ENCODE results near the gene NR6A1. TPM values are rescaled to one million over a fixed set of nuclear protein-coding genes. Genes with fewer than 3 reads are reported as not detected.

The NR6A1 gene
- total RNA-seq, 1 donor from 2014 or later, result 4.0 TPM

- no peak for DNase-seq
- intact Hi-C loops (cut with DNase I), result no loop called here
Measured at GRCh38 chr9:124730772-124731171, 40.3 kb downstream of the NR6A1 start.

GRCh38 chr9:124726886-124727285 is 44.2 kb downstream of the NR6A1 start:
- intact Hi-C loops (cut with DNase I), result no loop called here
- Histone ChIP-seq H3K9me3 (no peaks in the 10 kb centered on the region), H3K4me3 (no peak overlapping the region), H3K27me3 (no peaks in the 10 kb centered on the region), H3K36me3 (no peaks in the 10 kb centered on the region), H3K27ac (no peak overlapping the region), H3K4me1 (peaks cover 8% of the 10 kb centered on the region)
- DNase-seq (no peak), ATAC-seq (no peak)
- TF ChIP-seq, protein P1, sequence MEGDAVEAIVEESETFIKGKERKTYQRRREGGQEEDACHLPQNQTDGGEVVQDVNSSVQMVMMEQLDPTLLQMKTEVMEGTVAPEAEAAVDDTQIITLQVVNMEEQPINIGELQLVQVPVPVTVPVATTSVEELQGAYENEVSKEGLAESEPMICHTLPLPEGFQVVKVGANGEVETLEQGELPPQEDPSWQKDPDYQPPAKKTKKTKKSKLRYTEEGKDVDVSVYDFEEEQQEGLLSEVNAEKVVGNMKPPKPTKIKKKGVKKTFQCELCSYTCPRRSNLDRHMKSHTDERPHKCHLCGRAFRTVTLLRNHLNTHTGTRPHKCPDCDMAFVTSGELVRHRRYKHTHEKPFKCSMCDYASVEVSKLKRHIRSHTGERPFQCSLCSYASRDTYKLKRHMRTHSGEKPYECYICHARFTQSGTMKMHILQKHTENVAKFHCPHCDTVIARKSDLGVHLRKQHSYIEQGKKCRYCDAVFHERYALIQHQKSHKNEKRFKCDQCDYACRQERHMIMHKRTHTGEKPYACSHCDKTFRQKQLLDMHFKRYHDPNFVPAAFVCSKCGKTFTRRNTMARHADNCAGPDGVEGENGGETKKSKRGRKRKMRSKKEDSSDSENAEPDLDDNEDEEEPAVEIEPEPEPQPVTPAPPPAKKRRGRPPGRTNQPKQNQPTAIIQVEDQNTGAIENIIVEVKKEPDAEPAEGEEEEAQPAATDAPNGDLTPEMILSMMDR (IDR thresholded peaks at IDR 0.05), result no peak

More at GRCh38 chr9:124730772-124731171, 40.3 kb downstream of the NR6A1 start:
- Histone ChIP-seq H3K4me1 (no peaks in the 10 kb centered on the region), H3K27me3 (no peaks in the 10 kb centered on the region), H3K4me3 (no peak overlapping the region), H3K9me3 (no peaks in the 10 kb centered on the region), H3K27ac (no peak overlapping the region), H3K36me3 (no peaks in the 10 kb centered on the region)
- no peak for ATAC-seq
- TF ChIP-seq, protein P1 (IDR thresholded peaks at IDR 0.05), result no peak

GRCh38 chr9:124725068-124725452 is 46.1 kb downstream of the NR6A1 start:
- Histone ChIP-seq H3K27ac (no peak overlapping the region), H3K9me3 (no peaks in the 10 kb centered on the region), H3K4me1 (peaks cover 8% of the 10 kb centered on the region), H3K4me3 (no peak overlapping the region), H3K36me3 (no peaks in the 10 kb centered on the region), H3K27me3 (no peaks in the 10 kb centered on the region)
- DNase-seq (no peak), ATAC-seq (no peak)
- intact Hi-C loops (cut with DNase I), result no loop called here
- TF ChIP-seq, protein P1 (IDR thresholded peaks at IDR 0.05), result no peak

DNA sequence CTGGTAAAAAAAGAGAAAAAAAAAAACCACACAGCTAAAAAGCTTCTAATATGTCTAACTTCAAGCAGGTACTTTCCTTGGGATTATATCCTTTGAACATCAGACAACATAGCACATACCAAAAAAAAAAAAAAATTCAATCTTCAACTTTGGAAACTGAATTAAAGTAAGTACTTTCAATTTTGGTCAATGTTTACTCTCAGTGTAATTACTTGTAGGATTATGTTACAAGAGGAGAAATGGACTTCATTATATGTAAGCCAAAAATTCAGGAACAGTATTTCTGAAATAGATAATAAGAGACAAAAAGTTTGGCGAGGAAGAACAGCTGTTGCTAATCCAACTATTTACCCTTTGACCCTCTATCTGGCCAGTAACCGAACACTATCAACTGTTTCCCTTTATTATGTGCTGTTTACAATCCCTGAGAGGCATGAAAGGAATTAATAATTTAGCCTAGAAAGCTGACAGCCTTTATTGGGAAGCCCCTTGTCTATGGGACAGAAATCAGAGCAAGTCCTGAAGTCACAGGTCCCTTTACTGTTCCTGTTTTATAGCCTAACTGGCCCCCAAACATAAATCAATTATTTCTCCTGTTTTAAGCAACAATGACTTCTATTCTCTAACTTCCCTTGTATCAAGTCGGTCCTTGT is 46.6 kb downstream of the NR6A1 start:
- H3K27ac ChIP-seq, result no peak overlapping the region
- no peaks in the 10 kb centered on the region for H3K36me3 ChIP-seq
- DNase-seq, result no peak
- H3K27me3 ChIP-seq, result no peaks in the 10 kb centered on the region
- H3K4me3 ChIP-seq, result no peak overlapping the region
- ATAC-seq, result no peak
- peaks cover 8% of the 10 kb centered on the region for H3K4me1 ChIP-seq
- no peaks in the 10 kb centered on the region for H3K9me3 ChIP-seq
- intact Hi-C loops (cut with DNase I), result no loop called here
- TF ChIP-seq, protein P1 (IDR thresholded peaks at IDR 0.05), result no peak

- Histone ChIP-seq H3K27ac (no peak overlapping the region), H3K4me1 (peaks cover 8% of the 10 kb centered on the region), H3K4me3 (no peak overlapping the region), H3K36me3 (no peaks in the 10 kb centered on the region), H3K27me3 (no peaks in the 10 kb centered on the region), H3K9me3 (no peaks in the 10 kb centered on the region)
- intact Hi-C loops (cut with DNase I), result no loop called here
- DNase-seq, result no peak
- TF ChIP-seq, protein P1 (IDR thresholded peaks at IDR 0.05), result no peak
- ATAC-seq, result peak; percentile 48
Measured at GRCh38 chr9:124723352-124723751, 47.8 kb downstream of the NR6A1 start.

Data from upper lobe of right lung (tissue), 1 donor.